GM10266 (cell line): ENCODE data around the gene SLAMF1.

ENCODE experiments used
- DNase-seq: peaks from one replicate; pipeline ENCODE4 v3.0.0; 2012; ENCODE audit errors: extremely low spot score
- TF ChIP-seq, protein P1 (sequence below): IDR thresholded peaks from 2 replicates; pipeline ENCODE4 v1.5.1; 2012; ENCODE audit warnings: mild to moderate bottlenecking, low read depth; ENCODE audit not compliant: control insufficient read depth, insufficient read depth; ENCODE audit errors: missing control alignments

The SLAMF1 gene

GRCh38 chr1:160670701-160671100, 23.9 kb upstream of the SLAMF1 start:
- TF ChIP-seq, protein P1, sequence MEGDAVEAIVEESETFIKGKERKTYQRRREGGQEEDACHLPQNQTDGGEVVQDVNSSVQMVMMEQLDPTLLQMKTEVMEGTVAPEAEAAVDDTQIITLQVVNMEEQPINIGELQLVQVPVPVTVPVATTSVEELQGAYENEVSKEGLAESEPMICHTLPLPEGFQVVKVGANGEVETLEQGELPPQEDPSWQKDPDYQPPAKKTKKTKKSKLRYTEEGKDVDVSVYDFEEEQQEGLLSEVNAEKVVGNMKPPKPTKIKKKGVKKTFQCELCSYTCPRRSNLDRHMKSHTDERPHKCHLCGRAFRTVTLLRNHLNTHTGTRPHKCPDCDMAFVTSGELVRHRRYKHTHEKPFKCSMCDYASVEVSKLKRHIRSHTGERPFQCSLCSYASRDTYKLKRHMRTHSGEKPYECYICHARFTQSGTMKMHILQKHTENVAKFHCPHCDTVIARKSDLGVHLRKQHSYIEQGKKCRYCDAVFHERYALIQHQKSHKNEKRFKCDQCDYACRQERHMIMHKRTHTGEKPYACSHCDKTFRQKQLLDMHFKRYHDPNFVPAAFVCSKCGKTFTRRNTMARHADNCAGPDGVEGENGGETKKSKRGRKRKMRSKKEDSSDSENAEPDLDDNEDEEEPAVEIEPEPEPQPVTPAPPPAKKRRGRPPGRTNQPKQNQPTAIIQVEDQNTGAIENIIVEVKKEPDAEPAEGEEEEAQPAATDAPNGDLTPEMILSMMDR, result no peak
- DNase-seq, result no peak

DNA sequence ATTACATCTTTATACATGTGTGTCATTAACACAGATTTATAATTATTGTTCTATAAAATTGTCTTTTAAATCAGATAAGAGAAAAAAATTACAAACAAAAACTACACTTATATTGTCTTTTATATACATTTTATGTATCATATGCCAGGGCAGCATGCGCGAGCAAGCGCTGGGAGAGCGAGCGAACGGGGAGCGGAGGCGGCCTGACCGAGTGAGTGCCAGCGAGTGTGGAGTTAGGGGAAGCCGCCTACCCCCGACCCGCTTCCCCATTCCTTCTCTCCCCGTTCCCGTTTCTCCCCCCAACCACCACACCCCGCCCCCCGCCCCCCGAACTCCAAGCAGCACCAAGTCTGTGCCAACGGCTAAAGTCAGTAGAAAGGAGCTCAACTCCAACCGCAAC, 23.0 kb upstream of the SLAMF1 start:
- no peak for DNase-seq
- TF ChIP-seq, protein P1, result no peak

DNA sequence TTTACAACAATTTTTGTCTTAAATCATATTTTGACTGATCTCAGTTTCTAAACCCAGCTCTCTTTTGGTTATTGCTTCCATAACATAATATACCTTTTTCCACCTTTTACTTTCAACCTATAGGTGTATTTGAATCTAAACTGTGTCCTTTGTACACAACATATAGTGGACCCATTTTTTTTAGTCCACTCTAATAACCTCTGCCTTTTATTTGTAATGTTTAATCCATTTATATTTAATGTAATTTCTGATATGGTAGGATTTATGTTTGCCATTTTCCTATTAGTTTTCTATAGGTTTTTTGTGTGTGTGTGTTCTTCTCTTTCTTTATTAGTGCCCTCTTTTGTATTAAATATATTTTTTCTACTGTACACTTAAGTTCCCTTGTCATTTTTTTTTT, 22.4 kb upstream of the SLAMF1 start:
- no peak for DNase-seq
- TF ChIP-seq, protein P1, result no peak

GRCh38 chr1:160667896-160668295, 21.1 kb upstream of the SLAMF1 start:
- TF ChIP-seq, protein P1, result no peak
- DNase-seq, result no peak

DNA sequence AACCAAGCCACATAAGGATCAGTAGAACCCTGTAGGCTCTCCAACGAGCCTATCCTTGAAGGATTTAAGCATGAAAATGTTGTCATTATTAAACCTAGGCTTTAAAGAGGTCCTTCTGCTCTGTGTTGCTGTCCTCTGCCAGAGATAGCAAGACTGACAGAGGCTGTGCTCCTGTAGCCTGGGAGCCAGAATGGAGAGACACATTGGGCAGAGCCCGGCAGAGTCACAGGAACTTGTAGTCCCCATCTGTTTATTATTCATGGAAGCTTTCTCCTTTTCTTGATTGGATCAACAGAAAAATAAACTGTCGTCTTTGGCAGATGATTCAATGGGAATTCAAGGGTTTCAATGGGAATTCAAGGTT, 19.2 kb upstream of the SLAMF1 start:
- TF ChIP-seq, protein P1, result no peak
- DNase-seq, result no peak

DNA sequence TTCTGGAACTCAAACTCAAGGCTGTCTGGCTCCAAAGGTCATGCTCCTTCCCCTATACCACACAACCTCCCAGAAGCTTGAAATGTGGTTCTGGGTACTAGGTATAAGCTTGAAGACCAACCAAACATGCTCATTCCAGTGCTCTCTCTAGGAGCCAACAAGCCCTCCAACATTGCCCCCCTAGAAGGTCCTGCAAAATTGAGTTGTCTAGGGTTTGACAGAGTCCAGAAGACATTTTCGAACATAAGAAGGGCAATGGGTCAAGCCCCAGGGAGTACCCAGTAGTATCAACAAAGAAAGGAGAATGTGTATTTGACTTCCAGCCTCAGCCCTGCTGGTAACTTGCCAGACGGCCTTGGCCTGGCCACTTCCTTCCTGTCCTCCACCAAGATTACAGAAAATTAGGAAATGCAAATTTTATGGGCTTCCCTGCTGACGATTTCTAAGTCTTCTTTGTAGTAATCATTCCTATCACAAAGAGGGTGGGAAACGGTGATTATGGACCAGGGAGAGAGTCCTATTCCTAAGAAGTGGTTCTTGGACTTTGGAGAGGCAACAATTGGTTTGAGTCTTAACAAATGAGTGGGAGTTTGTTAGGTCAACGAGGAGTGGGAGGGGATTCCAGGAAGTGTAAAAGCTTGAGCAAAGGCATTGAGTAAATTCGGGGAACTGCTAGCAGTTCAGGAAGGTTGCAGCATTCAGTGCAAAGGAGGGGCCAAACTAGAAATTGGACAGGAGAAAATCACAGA, 18.7 kb upstream of the SLAMF1 start:
- TF ChIP-seq, protein P1, result no peak
- no peak for DNase-seq

GRCh38 chr1:160664573-160665051, 17.8 kb upstream of the SLAMF1 start:
- TF ChIP-seq, protein P1, result no peak
- no peak for DNase-seq
